Right cardiac atrium (tissue), 5 donors: ENCODE results near the gene LGSN. TPM values are rescaled to one million over a fixed set of nuclear protein-coding genes. Genes with fewer than 3 reads are reported as not detected.
A peak's percentile ranks its signal among the peaks of the same experiment; 100 is the strongest.
"Not testable (repeated sequence)": the region's sequence is repeated elsewhere in the genome, so short reads cannot be mapped to it uniquely, and the experiment has no call there.

ENCODE experiments used
- ATAC-seq, 2 donors: fragments of 200-7000 bp; cut with Tn5 transposase; one replicate each; pipeline versions ENCODE4 v1.8.0 to v1.9.1; 2020; ENCODE audit warnings: moderate library complexity in 2 of 2, mild to moderate bottlenecking in 1 of 2
- DNase-seq, 3 donors: peaks; one replicate each; pipeline ENCODE4 v3.0.0-alpha.2; 2020
- H3K27ac ChIP-seq: one replicate; pipeline ENCODE4 v1.5.1; 2013; ENCODE audit warnings: mild to moderate bottlenecking, low read length, control low read depth, moderate library complexity
- H3K27me3 ChIP-seq: one replicate; pipeline ENCODE4 v1.6.1; 2013; ENCODE audit not compliant: control insufficient read depth, insufficient read depth
- H3K4me1 ChIP-seq: one replicate; pipeline ENCODE4 v1.6.1; 2013; ENCODE audit warnings: low read length; ENCODE audit not compliant: control insufficient read depth, insufficient read depth
- H3K4me3 ChIP-seq: one replicate; pipeline ENCODE4 v1.5.1; 2013; ENCODE audit warnings: low read length, control low read depth
- H3K9me3 ChIP-seq: one replicate; pipeline ENCODE4 v1.6.1; 2013; ENCODE audit warnings: low read length; ENCODE audit not compliant: control insufficient read depth
- WGBS: extraction: QIAGEN DNeasy Blood & Tissue Kit; methylation state at CpG from one replicate; pipeline ENCODE4 v1.1.7; 2013; 5-methylcytosine and 5-hydroxymethylcytosine counted together
- intact Hi-C, 4 donors: fragments of 100-400 bp; cut with DNase I; formaldehyde crosslinking; loops; one replicate each; pipeline versions ENCODE4 v1.11.0 to v1.14.0; 2022 to 2023
- polyA plus RNA-seq: library from polyadenylated mRNA; stranded (reverse); fragments of 200-250 nt; gene quantifications from one replicate; pipeline ENCODE4 v1.2.3, GENCODE V29; 2013
- total RNA-seq, 4 donors: library from RNA; stranded (reverse); fragmentation: NEBNext Ultra II Directional; extraction: Animal tissue kit (Norgen Biotek cat#: 25700); gene quantifications; one replicate each; pipeline ENCODE4 v1.2.1, GENCODE V29; 2021
- donor health status: healthy with polysubstance abuse.
- donor health status: DM: no; HTN: yes; CAD: no.
- donor health status: DM: no; HTN: no; CAD: no.
- donor health status: DM: no; HTN: yes; CAD: no; lungs with severe emphysema.
- donor health status: DM: yes; HTN: yes; CAD: no.

LGSN gene
- total and polyA plus RNA-seq, 5 donors: not detected

- H3K4me3 ChIP-seq: no peak overlapping the region
- ATAC-seq (no peak), DNase-seq (no peak)
- WGBS: 53% methylated on average over 2 of the region's 2 CpGs
- intact Hi-C loops: no loop called here
- no peak overlapping the region for H3K27ac ChIP-seq
- no peaks in the 10 kb centered on the region for H3K4me1 ChIP-seq
- no peaks in the 10 kb centered on the region for H3K27me3 ChIP-seq
- no peaks in the 10 kb centered on the region for H3K9me3 ChIP-seq
These were observed 74.4 kb downstream of the LGSN start for GRCh38 chr6:63245420-63245819.

- H3K27ac ChIP-seq: no peak overlapping the region
- H3K4me1 ChIP-seq: no peaks in the 10 kb centered on the region
- H3K27me3 ChIP-seq: no peaks in the 10 kb centered on the region
- no peak overlapping the region for H3K4me3 ChIP-seq
- ATAC-seq (no peak), DNase-seq (no peak)
- WGBS: 54% methylated on average over 3 of the region's 3 CpGs
- no peaks in the 10 kb centered on the region for H3K9me3 ChIP-seq
- intact Hi-C loops: no loop called here
These were observed 83.4 kb downstream of the LGSN start for GRCh38 chr6:63236398-63236817.

GRCh38 chr6:63230511-63230910, 89.3 kb downstream of the LGSN start:
- H3K27me3 ChIP-seq, H3K27ac ChIP-seq, H3K4me1 ChIP-seq, H3K9me3 ChIP-seq, ATAC-seq, H3K4me3 ChIP-seq, intact Hi-C loops: not testable (repeated sequence)
- 77% methylated on average over 12 of the region's 12 CpGs for WGBS
- peak in 1 of 3 donors; percentile 18 for DNase-seq

GRCh38 chr6:63230027-63230426, 89.8 kb downstream of the LGSN start:
- H3K9me3 ChIP-seq, H3K4me3 ChIP-seq, ATAC-seq, intact Hi-C loops, H3K27me3 ChIP-seq, H3K4me1 ChIP-seq, H3K27ac ChIP-seq: not testable (repeated sequence)
- DNase-seq: peak in 1 of 3 donors; percentile 34
- WGBS: 88% methylated on average over 13 of the region's 13 CpGs

GRCh38 chr6:63227928-63228894, 91.6 kb downstream of the LGSN start:
- peak in 1 of 3 donors; percentile 19 for DNase-seq
- H3K4me1 ChIP-seq, H3K27me3 ChIP-seq, ATAC-seq, H3K27ac ChIP-seq, intact Hi-C loops, H3K9me3 ChIP-seq, H3K4me3 ChIP-seq: not testable (repeated sequence)
- WGBS: 89% methylated on average over 32 of the region's 32 CpGs

- H3K9me3 ChIP-seq, H3K4me1 ChIP-seq, H3K27ac ChIP-seq, H3K4me3 ChIP-seq, DNase-seq, H3K27me3 ChIP-seq, intact Hi-C loops, ATAC-seq: not testable (repeated sequence)
- WGBS: 59% methylated on average over 4 of the region's 4 CpGs
These were observed 93.8 kb downstream of the LGSN start for GRCh38 chr6:63225987-63226386.

Other genes with a start within 250 kb of the LGSN start
- gene FKBP1C, start 108.5 kb downstream of the LGSN start, total RNA-seq: under 1 TPM in 3 of 4 donors, not detected in 1; 0.29 to 0.62 (median 0.35) TPM
- 0.18 TPM for gene FKBP1C, start 108.5 kb downstream of the LGSN start, polyA plus RNA-seq